Suppressor macrophage treated with lipopolysaccharide for 1 hour (primary cell): Measurements from ENCODE around the gene ENDOV.

Experiments
- DNase-seq, 3 donors: peaks; one replicate each; pipeline ENCODE4 v3.0.0-alpha.2; 2020 to 2022

The ENDOV gene

DNA sequence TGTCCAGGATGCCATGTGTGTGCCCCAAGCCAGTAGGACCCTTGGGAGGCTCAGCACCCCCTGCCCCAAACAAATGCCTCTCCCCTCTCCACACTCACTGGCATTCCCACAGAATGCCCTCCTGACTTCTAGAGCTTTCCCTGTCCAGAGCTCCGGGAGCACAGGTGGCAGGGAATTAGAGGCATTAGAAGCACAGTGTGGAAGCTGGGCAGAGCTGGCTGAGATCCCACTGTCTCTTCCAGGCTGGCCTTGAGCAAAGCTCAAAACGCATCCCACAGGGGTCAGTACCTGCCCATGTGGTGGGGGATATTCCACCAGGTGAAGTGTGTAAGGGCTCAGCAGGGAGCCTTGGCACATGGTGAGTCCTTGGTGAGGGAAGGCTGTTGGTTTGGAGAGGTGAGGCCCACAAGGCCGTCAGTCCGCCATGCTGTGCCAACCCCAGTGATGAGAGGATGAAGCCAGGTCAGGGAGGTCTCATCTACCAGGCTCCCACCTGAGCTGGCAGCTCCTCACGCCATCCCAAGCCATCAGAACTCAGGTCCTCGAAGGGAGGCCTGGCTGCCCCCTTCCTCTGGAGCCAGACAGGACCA lies 18.1 kb downstream of the ENDOV start:
- no peak for DNase-seq

DNA sequence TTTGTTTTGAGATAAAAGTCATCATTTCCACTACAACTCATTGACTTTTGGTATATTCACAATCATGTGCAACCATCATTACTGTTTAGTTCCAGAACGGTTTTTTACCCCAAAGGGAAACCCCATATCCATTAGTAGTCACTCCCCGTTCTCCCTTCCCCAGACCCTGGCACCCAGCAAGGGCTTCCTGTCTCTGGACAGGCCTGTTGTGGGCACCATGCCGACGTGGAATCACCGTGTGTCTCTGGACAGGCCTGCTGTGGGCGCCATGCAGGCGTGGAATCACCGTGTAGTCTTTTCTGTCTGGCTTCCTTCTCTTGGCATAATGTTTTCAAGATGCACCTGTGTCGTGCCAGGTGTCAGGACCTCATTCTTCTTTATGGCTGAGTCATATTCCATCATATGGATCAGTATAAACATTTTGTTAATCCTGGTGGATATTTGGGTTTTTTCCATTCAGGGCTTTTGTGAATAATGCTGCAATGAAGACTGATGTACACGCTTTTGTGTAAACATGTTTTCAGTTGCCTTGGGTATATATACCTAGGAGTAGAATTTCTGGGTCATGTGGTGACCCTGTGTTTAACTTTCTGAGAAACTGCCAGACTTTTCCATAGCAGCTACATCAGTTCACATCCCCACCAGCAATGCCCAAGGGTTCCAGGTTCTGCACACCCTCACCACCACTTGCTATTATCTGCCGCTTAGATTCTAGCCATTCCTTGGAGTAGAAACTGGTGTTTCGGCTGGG lies 19.1 kb downstream of the ENDOV start:
- DNase-seq, result no peak

DNA sequence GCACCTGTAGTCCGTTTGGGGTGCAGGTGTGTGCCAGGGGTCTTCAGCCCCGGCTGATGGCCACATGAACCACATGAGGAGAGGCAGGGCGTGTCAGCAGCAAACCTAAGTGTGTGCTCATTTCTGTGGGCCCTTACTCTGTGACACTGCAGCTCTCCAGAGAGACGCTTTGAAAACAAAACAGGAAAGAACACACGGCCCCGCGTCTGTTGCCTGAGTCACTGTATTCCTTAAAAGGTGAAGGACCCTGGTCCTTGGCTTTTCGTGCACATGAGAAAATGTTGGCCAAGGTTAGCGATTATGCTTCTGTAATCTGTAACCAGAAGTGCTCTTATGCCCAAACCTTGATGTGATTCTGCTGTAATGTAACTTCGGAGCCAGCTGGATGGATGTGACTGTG lies 22.6 kb downstream of the ENDOV start:
- no peak for DNase-seq

DNA sequence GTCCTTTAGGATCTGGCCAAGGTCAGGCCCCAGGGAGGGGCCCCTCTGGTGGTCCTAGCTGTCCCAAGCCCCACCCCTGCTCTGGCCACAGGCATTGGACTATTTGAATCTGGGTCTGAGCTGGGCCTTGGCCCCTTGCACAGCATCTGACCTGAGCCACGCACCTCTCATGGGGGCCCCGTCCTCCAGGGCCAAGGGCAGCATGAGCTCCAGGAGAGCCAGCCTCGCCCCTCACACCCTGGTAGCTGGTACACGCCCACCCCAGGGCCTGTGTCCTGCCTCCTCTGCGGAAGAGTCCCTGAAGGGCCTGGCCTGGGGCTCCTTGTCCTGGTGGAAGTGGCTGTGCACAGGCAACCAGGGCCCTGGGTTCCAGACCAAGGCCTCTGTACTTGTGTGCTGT lies 23.8 kb downstream of the ENDOV start:
- DNase-seq, result no peak

DNA sequence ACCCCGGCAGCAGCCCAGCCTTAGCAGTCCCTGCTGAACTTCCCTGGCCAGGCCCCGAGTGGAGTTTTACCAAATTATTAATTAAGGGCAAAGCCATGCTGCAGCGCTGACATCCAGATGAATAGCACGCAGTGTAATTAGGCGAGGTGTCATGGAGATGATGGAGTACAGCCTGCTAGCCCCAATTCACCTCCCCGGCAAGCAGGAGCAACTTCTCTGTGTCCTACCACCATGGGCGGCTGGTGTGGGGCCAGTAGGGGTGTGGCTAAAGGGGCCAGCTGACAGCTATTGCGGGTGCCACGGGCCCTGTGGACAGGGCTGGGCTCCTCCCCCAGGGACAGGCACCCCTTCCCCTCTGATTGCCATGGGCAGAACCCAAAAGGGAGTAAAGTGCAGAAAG lies 24.5 kb downstream of the ENDOV start:
- no peak for DNase-seq

DNA sequence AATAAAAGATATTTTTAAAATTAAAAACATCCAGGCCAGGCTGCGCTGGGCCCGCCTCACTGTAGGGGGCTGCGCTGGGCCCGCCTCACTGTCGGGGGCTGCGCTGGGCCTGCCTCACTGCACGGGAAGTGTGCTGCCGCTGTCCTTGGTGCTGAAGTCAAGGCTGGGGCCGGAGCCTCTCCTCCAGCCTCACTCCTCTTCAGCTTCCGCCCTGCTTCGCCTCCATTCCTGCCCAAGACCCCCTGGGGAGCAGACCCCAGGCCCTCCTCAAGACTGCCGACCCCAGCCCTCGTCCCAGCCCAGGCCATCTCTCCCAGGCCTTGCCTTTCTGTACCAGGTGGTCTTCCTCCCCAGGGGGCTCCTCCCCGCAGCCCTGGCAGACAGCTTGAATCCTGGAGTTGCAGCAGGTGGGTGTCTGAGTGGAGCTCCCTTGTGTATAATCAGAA lies 26.2 kb downstream of the ENDOV start:
- peak; percentile 24 to 63 (median 48) for DNase-seq

DNA sequence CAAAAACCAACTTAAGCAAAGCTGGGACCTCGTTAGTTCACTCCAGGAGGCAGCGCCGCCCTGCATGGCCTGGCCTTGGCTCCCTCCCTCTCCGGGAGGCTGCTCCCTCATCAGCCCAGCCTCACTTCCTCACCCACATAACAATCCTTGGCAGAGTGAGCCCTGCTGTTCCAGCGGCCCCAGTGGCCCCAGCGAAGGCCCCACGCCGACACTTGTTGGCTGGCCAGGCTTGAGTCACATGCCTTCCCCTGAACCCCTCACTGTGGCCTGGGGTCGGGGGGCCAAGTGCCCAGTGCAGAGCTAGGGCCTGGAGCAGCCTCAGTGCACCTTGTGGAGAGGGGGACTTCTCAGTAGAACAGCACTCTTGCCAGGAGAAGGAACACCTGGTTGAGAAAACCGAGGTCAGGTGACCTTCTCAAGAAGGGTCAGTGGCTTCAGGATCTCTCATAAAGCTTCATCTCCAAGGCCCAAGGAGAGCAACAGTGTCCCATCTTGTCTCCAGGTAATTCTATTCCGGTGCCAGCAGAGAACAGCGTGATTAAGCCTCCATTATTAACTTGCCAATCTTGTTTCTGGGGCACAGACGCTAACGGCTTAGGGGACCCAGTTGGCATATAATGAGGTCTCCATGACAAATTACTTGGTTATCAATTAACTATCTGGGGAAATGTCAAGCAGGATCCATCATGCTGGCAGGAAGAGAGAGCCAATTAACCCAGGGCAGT lies 26.8 kb downstream of the ENDOV start:
- DNase-seq, result no peak

DNA sequence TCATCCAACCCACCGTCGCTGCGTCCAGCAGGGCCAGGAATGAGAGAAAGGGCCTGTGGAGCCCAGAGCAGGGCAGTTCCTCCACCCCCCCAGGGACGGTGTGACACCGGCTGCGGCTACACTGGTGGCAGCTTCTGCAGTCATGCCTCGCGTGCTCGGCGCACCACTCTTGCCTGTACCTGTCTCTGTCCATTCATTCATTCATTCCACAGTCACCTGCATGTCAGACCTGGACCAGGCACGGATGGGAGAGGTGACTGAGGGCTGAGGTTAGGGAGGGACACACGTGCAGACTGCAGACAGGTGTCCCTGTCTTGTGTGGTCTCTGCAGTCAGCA lies 27.3 kb downstream of the ENDOV start:
- DNase-seq, result no peak

DNA sequence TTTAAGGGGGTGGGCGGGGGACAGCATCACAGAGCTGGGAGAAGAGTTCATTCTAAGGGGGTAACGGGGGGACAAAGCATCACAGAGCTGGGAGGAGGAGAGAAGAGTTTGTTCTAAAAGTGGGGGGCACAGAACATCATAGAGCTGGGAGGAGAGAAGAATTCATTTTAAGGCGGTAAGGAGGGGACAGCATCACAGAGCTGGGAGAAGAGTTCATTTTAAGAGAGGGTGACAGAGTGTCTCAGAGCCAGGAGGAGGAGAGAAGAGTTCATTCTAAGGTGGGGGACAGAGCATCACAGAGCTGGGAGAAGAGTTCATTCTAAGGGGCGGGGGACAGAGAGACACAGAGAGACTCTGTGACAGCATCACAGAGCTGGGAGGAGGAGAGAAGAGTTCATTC lies 27.8 kb downstream of the ENDOV start:
- no peak for DNase-seq

DNA sequence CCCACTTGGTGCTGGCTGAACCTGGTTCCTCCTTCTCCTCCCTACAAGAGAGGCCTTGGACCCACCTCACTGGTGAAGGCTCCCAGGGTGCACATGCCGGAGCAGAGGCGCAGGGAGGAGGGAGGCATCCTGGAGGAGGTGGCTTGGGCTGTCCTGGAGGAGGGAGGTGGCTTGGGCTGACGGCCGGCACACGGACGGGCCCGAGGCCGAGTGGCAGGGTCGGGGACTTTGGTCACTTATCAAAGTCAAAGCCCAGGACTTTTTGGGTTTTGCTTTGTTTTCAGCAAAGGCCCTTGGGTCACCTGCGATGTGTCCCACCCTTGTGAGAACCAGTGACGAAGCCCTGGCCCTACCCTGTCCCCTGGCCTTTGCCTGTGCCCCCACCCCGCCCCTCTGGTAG lies 28.5 kb downstream of the ENDOV start:
- no peak for DNase-seq

DNA sequence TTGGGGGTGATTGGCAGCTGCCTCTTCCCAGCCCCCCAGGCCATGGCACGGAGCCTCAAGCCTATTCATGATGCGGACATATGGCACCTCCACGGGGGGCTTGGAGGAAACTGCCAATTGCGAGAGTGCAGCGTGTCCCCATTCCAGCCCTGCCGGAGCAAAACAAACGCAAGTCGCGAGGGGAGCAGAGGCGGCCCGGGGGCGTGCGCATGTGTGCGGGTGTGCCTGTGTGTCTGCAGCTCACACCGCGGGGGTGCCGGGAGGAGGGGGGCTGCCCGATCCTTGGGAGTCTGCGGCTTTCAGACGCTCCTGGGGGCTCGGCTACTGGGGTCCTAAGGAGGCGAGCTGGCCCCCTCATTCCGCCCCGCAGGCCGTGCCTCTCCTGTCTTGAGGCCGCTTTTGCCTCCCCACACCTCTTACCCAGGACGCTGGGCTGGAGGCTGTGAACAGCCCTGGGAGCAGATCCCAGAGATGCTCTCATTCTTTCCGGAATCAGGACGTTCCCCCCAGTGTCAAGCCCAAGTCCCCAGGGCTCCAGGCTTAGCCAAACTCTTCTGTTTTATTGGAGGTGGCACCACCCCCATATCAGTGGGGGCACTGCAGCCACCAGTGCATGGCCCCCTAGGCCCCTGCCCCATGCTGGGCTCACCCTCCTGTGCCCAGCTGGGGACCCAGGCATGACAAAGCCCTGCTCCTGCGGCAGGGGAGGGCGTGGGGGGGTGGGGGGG lies 29.1 kb downstream of the ENDOV start:
- no peak for DNase-seq

DNA sequence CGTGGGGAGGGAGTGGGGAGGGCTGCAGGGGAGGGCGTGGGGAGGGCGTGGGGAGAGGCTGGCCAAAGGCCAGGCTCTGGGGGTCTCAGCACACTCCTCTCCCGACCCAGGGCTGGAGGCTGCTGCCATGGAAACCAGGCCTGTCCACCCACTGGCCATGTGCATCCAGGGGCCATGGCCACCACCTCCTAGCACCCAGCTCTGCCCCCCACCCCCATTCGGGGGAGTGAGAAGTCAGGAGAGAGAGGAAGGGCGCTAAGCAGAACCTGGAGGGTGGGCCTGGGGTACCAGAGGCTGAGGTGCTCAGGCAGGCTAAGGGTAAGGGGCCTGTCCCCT lies 29.6 kb downstream of the ENDOV start:
- no peak for DNase-seq

DNA sequence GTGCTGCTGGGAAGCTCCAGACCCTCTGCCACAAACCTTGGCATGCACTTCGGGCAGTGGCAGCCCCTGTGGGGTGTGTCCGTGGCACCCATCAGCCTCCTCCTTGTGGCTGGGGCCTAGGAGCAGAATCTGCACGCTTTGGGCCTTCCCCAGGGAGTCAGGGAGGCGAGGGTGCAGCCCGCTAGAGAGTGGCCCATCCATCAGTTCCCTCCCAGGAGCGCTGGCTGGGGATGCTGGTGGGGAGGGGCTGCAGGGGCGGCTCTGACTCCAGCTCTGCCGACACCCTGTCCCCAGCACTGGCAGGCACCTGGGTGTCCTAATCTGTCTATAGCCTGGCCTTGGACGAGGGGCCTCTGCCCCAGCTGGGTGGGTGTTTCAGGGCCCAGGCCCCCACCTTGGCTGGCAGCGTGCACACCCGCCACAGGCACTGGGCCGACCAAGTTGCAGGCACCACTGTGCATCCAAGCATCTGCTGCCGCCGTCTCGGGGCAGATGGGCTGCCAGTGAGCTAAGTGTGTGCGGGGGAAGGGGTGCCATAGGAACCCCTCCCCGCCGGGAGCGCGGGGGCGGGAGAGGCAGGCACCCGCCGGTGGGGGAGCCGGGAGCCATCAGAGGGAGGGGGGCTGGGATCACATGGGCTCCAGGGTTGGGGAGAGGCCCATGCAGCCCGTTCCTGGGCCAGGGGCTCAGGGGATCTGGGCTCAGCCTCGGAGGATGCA lies 30.2 kb downstream of the ENDOV start:
- DNase-seq, result no peak

DNA sequence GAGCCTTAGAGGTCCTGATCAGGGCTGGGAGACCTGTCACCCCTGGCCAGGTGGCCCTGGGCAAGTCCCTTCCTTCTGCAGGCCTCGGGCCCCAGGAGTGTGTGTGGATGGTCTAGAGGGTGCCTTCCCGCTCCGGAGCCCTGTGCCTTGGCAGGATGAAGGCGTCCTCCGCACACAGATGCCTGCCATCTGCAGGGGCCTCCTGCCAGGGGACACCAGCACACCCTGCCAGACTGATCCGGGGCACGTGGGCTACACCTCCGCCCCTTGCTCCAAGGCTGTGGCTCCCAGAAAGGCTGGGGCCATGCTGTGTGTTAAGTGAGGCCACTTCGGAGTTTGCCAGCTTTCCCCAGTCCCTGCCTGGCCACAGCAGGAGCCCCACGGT lies 30.8 kb downstream of the ENDOV start:
- DNase-seq, result no peak

DNA sequence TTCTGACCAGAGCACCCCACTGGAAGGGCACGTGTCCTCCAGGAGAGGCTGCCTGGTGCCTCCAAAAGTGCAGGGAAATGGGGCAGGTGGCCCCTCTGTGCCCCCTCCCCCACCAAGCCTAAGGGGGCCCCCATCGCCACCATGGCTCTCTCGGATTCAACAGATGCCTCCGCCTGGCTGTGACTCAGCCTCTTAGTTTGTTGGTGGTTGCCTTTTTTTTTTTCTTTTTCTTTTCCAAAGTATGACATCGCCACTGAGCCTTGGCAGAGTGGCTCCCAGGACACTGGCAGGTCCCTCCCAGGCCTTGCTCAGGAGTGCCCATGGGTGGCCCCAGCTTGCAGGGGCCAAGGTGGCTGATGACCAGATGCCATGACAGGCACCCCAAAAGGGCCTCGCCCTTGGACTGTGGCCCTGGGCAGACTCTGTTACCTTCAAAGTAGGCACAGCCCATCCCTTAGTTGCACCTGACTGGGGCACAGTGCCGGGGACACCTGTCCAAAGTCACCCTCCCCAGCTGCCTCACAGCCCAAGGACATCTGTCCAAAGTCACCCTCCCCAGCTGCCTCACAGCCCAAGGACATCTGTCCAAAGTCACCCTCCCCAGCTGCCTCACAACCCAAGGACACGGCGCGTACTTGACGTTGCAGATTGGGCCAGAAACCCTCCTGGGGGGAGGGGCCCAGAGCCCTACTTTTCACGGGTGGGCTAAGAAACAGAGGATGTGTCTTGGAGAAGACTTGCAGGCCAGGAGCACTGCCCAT lies 31.9 kb downstream of the ENDOV start:
- DNase-seq, result no peak

DNA sequence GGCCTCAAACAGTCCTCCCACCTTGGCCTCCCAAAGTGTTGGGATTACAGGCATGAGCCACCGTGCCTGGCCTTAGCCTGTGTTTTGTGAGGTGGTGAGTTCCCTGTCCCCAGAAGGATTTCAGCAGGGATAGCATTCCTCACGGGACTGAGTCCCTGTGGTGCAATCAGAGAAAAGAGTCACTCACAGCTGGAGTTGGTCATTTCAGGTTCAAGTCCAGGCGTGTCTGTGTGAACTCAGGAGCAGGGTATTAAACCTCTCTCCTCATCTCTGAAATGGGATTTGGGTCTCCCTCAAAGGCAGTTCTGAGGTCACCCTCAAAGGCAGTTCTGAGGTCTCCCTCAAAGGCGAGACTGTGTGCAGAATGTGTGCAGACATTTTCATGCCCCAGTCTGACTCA lies 32.8 kb downstream of the ENDOV start:
- no peak for DNase-seq

DNA sequence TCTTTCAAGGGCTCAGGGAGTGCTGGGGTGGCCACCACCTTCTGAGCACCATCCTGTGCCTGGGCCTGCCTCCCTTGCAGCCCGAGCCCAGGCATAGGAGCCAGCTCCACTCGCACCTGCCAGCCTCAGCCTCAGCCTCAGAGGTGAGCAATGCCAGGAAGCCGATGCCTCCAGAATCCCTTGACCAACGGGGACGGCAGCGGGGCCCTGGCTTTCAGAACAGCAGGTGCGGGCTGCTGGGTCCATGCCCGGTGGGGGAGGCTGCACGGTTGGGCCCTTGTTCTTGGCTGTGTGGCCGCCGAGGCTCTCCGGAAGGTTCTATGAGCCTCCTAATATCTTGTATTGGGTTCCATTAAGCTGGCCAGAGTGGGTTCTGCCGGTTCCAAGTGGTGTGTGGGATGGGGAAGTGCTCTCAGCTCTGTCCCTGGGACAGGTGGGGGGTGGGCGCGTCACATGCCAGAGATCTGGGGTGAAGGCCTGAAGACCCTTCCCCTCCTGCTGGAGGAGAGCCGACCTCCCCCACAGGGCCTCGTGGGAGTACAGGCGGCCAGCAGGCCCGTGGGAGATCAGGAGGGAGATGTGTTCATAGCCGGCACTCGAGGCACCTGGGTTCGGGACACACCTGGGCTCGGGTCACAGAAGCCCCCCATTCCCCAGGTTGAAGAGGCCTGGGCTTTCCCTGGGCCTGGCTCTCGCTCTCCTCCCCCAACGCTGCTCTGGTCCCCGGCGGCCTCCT lies 34.4 kb downstream of the ENDOV start:
- no peak for DNase-seq

DNA sequence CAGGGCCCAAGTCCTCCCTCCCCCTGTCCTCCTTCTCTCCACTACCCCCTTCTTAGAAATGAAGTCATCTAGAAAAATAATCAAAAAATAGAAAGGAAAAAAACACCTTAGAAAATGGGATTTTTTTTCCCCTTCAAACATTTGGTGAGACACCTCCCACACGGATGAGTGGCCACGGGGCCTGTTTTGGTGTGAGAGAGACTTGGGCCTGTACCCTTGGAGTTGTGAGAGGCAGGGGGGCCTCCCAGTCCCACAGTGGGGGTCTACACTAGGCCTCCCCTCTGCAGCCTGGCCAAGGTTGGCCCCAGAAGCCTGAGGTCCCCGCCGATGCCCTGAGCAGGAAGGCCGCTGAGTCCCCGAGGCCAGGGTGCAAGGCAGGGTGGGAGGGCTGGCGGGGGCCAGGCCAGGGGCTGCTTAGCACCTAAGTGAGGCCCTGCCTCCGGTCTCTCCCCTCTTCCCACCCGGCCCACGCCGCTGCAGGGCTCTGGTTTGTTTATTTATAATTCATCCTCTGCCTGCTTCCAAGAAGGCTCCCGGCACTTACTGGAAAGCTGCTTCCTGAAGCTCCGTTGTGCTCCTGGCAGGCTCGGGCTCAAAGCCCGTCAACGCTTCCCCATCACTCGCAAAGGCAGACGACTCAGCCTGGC lies 35.1 kb downstream of the ENDOV start:
- no peak for DNase-seq

DNA sequence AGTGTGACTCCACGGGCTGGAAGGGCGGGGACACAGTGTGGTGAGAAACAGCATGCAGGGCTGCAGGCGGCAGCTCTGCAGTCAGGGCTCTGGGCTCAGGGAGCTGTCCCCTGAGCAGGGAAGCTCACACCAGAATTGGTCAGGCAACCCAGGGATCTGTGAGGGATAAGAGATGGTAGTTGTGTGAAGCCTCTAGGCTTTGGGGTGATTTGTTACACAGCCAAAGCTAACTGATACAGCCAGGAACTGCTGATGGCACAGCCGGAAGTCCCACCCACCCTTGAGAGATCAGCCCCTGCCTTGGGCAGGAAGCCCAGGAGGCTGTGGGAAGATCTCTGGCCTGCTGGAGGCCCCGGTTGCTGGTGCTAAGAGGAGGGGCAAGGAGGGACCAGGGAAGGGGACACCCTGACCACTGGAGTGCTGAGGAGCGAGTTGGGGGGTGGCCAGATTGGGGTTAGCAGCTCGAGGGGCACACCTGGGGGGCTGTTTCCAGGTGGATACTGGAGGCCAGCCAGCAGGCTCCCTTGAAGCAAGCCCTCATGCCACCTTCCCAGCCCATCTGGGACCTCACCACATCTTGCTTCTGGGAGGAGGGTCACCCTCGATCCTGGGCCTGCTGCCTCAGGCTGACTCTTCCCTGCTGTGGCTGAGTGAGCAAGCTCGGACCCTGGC lies 36.3 kb downstream of the ENDOV start:
- no peak for DNase-seq

DNA sequence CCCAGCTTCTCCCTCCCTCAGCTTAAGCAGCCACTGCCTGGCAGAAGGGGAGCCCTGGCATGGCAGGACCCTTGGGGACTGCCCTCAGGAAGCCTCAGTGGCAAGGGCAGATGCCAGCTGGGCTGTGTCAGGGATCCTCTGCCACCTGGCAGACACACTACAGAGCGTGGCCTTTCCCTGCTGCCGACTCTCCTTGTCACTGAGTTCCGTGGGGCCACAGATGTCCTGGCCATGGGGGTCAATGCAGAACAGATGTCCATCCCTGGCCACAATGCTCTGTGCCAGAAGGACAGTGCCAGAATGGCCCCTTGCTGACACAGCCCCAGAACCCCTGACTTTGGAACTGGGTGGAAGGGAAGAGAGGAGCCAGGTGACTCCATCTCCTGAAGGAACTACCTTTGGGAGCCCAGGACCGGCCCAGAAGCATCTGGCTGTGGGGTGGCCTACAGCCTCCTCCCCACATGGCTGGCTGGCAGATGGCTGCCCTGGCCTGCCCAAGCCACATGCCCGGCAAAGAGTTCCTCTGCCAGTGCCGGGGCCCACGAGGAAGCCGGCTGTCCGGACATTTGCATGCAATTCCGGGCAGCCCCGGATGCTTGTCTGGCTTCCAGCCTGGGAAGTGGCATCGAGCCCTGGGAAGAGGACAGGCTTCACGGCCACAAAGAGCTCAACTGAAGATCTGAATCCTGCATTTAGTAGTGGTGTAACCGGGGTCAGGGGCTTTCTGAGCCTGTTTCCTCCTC lies 37.4 kb downstream of the ENDOV start:
- no peak for DNase-seq
